Central memory CD4-positive, alpha-beta T cell (primary cell): ENCODE results near the gene MAP2K6.

ENCODE experiments used
- DNase-seq: peaks from one replicate; pipeline ENCODE4 v3.0.0; 2022

The MAP2K6 gene

DNA sequence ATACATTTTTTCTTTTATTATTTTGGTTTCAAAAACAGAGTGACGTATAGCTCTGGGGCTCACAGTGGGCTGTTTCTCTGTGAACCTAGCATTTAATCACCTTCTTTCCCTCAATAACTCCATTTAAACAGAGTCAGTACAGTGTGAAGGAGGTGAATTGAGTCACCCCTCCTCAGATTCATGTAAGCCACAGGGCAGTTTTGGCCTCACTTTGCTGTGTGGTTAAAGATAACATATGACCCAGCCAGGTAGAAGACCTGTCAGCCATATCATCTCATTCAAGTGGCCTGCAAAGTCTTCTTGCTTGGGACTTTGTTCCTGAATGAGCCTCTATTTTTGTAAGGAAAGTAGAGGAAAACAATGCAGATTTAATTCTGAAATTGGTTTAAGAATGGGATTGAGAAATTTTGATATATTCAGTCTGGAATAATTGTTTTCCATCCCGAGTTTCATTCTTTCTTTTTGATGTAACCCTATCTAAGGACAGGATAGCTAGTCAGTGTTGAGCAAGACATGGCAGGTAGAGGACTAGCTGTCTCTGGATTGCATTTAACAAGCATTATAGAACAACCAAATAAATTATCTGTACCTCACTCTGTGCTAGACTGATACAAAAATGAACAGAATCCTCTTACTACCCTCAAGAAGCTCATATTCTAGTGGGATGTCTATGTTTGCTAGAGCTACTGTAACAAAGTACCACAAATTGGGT lies 13.1 kb downstream of the MAP2K6 start:
- DNase-seq, result no peak

DNA sequence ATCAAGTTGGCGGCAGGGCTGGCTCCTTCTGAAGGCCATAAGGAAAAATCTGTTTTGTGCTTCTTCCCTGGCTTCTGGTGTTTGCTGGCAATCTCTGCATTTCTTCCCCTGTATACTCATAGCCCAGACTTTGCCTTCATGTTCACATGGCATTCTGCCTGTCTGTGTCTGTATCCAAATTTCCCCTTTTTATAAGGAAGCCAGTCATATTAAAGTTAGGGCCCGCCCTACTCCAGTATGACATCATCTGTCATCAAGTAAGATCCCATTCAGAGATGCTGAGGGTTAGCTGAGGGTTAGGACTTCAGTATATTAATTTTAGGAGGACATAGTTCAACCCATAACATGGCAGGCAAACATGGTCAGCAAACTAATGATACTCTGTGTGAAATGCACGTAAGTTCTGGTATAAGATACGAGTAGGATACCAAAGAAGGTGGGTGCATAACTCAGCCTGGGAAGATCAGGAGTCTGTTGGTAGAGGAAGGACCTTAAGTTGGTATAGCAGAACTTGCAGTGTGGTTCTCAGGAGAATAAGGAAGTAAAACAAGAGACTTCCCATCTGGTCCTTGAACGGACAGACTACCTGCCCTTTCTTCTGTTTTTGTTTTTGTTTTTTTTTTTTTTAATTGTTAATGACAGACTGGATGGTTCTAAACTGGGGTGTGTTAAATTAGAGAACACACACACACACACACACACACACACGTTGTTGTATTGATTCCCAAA lies 13.9 kb downstream of the MAP2K6 start:
- no peak for DNase-seq

DNA sequence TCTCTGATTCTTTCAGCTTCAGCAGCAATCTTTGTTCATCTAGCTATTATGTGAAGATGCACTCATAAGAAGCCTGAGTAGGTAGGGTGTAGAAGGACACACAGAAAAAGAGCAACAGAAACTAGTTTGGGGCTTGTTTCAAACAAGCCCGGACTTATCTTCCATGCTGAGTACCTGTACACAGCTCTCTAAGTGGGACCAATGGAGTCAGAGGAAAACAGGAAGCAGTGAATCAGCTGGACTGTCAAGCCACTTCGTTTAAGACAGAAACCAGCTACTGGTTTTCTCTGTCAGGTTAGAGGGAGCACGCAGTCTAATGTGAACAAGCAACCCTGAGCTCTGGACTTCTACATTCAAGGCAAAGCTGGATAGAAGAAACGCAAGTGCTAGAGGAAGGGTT lies 16.0 kb downstream of the MAP2K6 start:
- DNase-seq, result no peak

DNA sequence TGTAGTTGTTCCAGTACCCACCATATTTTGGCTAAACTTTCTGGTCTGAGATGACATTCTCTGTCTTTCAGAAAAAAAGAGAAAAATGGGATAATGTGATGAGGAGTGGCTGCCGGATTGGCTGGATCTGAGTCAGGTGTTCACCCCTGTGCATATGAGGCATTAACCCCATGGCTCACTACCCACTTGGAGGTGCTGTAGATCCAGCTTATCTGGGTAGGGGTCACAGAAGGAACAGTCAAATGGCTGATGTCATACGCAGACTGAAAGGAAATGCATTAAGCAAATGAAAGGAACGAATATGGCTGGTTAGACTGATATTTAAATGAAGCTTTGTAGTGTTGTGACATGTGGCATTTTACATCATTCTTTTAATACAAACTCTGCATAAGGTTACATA lies 17.3 kb downstream of the MAP2K6 start:
- DNase-seq, result no peak

DNA sequence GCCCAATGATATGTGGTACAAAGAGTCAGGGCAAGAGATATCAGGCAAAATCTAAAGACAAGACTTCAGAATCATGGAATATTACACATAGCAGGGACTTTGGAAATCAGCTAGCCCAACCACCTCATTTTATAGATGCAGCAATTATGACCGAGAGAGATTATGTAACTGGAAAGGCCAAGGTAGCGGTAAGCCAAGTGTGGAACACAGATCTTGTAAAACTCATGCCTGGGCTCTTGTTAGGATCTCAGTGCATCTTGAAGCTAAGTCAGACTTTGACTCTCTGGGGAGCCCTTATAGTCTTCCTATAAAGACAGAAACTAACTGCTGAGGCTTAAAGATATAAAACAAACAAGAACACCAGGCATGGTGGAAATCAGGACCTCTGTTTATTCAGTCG lies 18.6 kb downstream of the MAP2K6 start:
- no peak for DNase-seq

DNA sequence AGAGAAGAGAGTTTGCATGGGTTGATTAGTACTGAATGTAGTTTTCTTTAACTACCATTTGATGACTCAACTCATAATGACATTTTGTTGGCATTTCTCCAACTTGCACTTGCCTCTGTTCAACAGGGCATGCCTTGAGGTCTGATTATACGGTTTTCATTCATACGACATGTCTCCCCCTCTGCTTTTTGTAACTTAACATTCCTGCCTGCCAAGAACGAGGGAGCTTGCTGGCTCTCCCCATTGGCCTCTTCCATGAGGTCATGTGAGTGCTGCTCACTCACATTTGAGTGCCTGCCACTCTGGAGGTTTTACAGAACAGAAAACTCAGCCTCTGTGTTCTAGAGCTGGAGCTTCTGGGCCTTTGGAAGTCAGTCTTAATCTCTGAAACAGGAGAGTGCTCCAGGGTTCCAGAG lies 19.7 kb downstream of the MAP2K6 start:
- no peak for DNase-seq

DNA sequence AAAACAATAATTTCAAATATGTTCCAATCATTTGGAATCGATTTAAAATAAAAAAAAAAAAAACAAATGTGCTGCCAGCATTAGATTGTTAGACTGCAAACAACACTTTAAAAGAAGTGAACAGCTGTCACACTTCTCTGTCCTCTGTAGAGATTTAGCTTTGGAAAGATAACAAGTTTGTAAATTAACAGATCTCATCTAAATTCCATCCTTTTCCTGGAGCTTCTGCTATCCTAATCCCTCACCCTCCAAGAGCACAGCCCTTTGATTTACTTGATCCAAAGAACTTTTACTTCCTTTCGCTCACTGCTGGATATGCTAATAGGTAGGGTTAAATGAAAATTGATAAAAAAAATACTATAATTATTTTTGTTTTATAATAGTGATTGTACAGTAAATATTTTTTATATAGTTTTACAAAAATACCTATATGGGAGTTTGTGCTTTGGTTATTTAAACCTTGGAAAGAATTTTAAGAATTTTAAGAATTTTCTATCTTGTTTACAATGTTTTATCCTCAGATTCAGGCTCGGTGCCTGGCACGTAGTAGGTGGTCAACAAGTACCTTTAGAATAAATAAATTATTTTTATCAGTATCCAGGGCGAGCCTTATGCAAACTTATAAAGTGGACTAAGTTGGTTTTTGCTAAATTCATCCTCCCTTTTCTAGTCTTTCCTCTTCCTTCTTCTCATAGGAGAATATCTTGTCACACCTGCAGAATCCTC lies 21.6 kb downstream of the MAP2K6 start:
- no peak for DNase-seq

DNA sequence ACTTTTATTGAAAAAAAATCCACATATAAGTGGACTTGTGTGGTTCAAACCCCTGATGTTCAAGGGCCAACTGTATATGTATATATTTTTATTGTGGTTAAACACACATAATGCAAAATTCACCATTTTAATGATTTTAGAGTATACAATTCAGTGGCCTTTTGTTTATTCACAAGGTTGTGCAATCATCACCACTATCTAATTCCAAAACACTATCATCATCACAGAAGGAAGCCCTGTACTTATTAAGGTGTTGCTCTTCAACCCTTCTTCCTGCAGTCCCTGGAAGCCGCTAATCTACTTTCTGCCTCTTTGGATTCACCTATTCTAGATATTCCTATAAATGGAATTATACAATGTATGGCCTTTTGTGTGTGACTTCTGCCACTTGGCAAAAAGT lies 23.0 kb downstream of the MAP2K6 start:
- DNase-seq, result no peak

DNA sequence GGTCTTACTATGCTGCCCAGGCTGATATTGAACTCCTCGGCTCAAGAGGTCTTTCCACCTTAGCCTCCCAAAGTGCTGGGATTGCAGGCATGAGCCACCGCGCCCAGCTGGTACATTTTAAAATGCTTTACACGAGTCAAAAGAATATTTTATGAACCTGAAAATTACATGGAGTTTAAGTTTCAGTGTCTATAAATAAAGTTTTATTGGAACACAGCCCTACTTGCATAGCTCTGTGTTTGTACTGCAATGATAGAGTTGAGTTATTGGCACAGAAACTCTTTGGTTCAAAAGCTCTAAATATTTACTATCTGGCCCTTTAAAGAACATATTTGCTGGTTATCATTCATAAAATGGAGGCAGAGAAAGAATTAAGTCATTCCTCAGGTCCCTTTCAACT lies 24.3 kb downstream of the MAP2K6 start:
- no peak for DNase-seq

DNA sequence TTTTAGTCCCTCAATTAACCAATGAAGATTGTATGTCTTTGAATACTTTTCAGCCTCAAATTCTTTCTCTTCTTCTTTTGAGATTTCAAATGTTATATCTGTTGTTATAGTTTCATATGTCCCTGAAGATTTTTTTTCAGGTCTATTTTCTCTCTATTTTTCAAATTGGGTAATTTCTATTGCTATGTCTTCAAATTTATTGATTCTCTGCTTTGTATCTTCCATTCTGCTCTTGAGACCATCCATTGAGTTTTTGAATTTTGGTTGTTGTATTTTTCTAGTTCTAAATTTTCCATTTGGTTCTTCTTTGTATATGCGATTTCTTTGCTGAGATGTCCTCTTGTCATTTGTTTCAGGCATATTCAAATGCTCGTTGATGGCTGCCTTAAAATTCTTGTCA lies 26.7 kb downstream of the MAP2K6 start:
- no peak for DNase-seq

DNA sequence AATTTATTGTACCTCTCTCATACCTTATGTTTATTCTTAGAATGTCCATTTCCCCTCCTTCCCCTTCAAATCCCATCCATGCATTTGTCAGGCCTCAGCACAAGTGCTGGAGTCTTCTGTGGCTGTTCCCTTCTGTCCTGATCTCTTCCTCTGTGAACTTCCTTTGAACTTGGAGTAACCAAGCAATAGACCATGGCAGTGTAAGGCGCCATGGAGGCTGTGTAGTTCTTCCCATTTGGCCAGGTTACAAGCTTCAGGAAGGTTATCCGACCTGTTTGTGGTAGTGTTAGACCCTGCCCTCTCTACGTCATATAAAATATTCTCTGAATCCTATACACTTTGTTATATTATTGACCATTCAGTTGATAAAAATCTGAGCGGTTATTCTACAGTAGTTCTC lies 28.6 kb downstream of the MAP2K6 start:
- no peak for DNase-seq

DNA sequence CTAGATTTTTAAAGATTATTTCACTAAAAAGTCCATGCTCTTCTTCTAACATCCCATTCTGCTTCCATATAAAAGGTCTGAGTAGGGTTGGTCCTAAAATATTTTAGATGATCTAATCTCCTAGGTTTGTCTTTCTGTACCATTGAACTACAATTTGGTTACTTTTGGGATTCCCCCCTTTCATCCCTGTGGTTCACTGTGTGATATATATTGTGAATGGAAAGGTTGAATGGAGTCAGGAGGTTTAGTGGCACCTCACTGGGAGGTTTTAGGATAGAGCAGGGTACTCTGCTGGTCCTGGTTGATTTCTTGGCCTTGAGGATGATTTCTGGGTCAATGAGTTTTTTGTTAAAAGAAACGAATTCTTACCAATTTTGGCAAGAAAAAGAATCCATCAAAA lies 29.5 kb downstream of the MAP2K6 start:
- no peak for DNase-seq

DNA sequence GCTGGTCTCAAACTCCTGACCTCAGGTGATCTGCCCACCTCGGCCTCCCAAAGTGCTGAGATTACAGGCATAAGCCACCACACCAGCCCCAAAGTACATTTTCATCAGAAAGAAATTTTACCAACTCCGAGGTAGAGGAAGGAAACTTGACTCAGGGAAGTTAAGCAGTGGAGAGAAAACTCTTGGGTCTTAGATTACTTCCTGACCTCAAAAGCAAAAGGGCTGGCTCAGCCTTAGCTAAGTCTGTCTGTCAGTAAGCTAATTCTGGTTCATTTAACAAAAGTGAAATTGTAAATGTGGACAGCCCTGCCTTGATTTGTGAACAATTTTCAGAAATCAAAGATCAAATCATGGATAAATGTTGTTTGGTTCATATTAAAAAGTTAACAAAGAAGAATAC lies 30.6 kb downstream of the MAP2K6 start:
- no peak for DNase-seq

DNA sequence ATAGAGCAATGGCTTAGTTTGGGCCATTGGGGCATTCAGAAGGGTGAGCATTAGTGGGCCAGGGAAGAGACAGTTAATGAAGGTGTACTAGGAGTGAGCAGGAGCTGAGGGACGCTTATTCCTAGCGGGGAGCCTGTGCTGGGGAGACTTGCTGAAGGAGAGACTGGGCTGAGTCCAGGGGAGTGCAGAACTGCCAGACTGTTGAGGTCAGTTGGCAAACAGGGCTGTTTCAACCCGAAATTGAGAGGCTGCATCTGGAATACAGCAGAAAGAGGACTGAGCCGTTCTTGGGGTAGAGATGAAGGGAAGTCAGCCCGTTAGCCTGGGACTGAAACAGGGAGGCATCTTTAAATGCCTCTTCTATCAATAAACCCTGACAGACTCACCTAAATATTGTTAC lies 33.2 kb downstream of the MAP2K6 start:
- no peak for DNase-seq

DNA sequence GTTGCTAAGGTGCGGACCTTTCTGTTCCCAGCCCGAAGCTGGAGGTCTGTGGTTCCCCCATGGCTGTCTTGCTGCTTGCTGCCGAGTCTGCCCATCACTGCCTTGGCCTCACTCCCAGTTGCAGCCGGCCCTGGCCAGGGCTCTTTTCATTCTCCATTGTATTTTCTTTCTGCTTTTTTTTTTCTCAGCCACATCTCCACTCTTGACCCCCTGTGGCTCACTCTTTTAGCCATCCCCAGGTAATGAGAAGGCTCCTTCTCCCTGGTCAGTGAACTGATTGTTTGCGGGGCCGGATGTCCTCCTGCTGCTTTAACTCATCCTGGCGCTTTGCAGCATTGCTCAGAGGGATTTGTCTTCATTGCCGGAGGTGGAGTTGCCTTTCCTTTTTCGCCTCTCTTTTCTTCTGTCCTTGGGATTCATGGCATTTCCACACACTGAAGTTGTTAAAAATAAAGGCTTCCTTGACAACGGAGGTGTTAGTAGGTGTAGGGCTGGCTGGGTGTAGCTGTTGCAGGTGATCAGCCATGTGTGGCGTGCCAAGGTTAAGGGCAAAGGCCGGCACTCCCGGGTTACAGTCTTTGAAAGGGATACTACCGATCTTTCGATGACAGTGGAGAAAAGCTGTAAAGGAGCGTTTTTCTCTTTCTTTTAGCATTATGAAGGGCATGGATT lies 34.1 kb downstream of the MAP2K6 start:
- DNase-seq, result no peak

DNA sequence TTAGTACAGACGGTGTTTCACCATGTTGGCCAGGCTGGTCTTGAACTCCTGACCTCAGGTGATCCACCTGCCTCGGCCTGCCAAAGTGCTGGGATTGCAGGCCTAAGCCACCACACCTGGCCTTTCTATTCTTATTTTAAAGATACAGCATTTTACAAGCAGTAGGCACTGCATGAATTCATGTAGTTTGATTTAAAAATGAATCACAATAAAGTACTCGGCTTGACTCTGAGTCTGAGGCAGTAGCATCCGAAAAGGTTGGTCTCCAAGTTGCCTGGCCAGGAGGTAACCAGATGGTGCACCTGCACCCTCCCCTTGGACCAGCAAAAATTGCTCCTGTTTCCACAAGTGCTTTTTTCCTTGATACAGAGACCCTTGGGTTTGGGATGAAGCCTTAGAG lies 35.6 kb downstream of the MAP2K6 start:
- no peak for DNase-seq

DNA sequence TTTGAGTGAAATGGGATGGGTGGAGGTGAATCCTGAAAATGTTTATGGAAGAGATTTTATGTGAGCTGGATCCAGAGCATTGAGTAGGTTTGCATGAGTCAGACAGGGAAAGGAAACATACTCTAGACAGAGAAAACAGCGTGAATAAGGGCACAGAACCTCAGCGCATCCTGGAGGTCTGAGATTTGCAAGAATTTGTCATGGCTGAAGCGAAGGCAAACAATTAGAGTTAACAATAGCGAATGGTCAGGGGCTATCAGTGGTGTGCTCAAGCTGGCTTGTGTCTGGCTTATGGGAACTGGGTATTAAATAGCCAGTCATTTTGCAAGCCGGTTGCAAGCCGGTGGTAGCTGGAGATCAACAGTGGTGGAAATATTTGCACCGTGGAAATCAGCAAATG lies 36.4 kb downstream of the MAP2K6 start:
- DNase-seq, result no peak

DNA sequence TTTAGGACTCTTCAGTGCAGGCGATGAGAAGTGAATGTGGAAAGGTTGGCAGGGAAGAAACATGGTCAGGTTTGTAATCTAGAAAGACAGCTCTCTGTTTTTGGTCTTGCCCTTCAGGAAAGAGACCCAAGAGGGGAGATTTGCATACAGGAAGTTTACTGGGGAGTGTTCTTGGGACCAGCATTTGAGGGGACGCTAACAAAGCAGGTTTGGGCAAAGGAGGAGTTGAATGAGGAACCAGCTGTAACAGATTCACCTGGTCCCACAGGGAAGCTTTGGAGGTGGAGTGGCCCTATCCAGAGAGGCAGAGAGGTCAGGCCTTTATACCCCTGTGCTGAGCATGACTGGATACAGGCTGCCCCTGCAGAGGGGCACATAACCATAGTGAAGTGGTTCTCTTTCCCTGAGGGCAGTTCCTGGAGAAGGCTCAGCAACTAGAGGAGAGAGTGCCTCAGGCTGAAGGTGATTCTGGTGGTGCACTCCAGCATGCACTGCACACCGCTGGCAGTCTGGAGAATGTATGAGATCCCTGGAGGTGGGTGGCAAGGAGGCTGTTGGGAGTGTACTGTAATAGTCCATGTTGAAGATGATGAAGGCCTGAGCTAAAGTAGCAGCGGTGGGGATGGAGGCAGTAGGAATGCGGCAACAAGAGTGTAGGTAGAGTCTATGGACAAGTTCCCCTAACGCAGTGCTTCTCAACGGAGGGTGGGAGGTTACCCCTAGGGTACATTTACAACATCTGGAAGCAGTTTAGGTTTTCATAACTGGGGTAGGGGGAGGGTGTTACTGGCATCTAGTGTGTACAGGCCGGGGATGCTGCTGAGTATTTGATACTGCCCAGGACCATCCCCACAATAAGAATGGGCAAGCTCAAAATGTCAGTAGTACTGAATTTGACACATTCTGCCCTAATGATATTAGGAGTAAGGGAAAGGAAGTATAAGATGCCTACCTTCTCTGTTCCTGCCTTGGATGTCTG lies 37.2 kb downstream of the MAP2K6 start:
- DNase-seq, result no peak

DNA sequence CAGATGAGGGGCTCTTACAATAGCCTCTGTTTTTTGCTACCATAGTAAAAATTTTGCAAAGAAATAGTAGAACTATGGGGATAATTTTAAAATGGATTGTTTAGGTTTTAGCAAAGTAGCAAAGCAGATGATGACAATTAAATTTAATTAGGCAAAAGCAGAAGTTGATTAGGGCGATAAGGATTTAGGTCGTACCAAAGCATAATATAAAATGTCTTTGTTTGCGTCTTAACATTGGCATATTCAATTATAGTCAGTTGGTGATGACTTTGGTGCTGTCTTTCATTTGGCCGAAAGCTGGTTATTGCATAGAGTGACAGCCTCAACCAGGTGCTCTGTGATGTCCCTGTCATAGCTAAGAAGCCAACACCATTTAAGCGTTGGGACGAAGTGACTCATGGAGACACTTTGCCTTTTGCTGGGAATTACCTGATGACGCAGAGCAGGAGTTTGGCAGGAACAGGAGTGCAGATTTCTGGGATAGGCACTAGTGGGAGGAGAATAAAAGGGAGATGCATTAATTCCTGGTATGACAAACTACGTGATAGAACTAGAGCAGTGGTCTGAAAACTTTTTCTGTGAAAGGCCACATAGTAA lies 38.3 kb downstream of the MAP2K6 start:
- no peak for DNase-seq

DNA sequence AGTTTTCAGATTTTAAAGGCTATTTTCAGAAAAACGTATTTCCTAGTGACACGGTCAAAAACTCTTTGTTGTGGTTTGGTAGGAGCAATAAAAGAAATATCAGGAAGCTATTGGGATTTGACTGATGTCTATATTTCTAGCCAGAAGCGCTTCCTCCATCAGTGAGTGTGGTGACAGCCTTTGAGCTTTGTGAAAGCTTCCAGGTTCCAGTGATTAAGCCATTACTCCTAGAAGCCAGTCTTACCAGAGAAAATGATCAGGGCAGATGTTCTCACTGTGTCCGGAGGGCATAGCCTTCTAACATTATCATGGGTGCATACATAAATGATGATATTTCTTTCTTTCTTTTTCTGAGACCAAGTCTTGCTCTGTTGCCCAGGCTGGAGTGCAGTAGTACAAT lies 39.6 kb downstream of the MAP2K6 start:
- no peak for DNase-seq

DNA sequence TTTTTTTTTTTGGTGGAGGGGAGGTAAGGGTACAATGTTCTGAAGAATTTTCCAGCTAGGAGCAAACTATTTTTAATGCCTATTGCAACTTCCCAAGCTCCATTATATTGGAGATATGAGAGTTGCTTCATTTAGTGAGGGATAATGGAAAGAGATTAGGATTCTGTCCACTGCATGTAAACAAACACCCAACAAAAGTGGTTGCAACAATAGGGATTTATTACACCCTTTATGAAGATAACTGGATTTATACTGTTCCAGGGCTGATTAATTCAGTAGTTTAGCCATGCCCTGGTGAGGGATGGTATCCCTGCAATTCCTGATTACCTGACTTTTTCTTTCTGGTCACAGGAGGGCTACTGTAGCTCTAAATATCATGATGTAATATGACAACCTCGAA lies 40.5 kb downstream of the MAP2K6 start:
- no peak for DNase-seq

DNA sequence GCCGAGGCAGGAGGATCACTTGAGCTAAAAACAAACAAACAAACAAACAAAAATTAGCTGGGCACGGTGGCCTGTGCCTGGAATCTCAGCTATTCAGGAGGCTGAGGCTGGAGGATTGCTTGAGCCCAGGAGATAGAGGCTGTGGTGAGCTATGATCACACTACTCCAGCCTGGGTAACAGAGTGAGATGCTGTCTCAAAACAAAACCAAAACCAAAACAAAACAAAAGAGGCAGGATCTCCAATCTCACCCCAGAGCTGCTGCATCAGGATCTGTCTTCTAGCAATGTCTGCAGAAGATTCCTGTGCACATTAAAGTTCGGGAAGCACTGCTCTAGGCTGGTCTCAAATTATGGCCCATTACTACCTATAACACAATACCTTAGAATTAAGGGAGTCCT lies 43.1 kb downstream of the MAP2K6 start:
- DNase-seq, result no peak
